HS-27A (cell line): ENCODE results near the gene ASH1L.
"Not testable (repeated sequence)": the region's sequence is repeated elsewhere in the genome, so short reads cannot be mapped to it uniquely, and the experiment has no call there.

ENCODE experiments used
- DNase-seq: peaks from one replicate; pipeline ENCODE4 v3.0.0-alpha.2; 2012; ENCODE audit warnings: low read depth, missing footprints

The ASH1L gene

DNA sequence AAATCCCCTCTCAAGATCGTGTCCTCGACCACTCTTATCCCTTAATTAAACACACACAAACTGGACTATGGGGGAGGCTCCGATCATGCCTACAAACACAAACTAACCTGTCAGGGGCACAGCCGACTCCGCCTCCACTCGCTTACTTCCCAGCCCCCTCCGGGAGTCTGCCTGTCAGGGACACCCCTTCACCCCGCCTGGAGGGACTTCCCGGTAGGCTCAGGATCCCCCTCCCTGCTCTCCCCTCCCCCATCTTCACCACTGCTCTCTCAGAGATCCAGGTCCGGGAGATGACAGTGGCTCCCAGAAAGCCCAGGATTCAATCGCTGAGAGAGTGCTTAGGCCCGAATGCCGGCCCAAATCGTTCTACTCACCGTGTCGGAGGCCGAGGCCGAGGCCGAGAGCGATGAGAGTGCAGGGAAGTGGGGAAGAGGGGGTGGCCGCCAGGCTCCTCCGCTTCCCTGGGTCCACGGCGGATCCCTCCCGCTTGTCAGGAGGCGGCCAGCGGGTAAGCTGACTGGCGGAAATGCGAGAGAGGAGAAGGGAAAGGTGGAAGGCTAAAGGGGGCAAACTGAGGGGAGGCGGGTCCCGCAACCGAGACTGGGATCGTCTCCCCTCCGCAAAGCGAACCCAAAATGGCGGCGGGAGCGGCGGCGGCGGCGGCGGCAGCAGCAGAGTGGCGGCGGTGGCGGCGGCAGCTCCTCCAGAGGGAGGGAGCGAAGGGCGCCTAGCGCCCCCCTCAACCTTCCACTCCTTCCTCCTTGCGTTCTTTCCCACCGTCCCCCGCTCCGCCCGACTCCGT is 623 bp downstream of the ASH1L start:
- DNase-seq: peak; percentile 4

DNA sequence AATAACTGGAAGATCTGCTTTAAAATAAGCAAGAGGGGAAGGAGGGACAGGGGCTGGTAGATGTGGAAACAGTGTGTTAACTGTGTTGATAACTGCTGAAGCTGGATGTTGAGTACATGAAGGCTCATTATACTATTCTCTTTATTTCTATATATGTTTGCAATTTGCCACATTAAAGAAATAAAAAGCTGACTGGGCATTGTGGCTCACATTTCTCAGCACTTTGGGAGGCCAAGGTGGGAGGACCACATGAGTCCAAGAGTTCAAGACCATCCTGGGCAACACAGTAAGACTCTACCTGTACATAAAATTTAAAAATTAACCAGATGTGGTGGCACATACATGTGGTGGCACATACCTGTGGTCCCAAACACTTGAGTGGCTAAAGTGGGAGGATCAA is 6.7 kb downstream of the ASH1L start:
- DNase-seq: no peak

- no peak for DNase-seq
Measured at GRCh38 chr1:155553349-155553748, 9.3 kb downstream of the ASH1L start.

DNA sequence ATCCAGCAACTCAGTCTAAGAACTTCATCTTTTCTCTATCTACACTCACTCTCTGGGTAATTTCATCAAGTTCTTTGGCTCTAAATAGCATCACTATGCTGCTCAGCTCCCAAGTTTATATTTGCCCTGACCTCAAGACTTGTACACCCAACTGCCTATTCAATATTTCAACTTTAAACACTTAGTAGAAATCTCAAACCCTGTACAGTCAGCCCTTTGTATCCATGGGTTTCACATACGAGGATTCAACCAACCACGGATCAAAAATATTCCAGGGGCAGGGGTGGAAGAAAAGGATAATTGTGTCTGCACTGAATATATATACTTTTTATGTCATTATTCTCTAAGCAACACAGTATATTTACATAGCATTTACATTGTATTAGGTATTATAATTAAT is 13.9 kb downstream of the ASH1L start:
- no peak for DNase-seq

GRCh38 chr1:155540000-155540874 is 22.4 kb downstream of the ASH1L start:
- no peak for DNase-seq

- no peak for DNase-seq
Measured at GRCh38 chr1:155537193-155537592, 25.4 kb downstream of the ASH1L start.

DNA sequence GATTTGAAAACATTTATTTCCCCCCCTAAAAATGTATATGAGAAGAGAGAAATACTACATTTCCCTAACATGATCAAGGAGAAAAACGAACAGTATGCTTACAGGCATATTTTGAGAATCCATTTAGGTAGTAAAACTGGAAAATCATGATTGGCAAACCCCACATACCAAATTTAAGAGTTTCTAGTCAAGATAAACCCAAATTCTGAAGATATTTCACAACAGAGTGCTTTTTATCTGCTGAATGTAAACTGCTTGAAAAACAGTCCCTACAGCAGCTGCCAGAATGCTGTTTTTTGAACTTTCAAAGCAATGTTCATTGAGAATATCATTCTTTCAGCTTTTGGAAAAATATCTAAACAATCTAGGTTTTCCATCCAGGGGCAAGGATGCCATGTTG is 31.0 kb downstream of the ASH1L start:
- no peak for DNase-seq

GRCh38 chr1:155529929-155530328 is 32.7 kb downstream of the ASH1L start:
- DNase-seq: no peak

DNA sequence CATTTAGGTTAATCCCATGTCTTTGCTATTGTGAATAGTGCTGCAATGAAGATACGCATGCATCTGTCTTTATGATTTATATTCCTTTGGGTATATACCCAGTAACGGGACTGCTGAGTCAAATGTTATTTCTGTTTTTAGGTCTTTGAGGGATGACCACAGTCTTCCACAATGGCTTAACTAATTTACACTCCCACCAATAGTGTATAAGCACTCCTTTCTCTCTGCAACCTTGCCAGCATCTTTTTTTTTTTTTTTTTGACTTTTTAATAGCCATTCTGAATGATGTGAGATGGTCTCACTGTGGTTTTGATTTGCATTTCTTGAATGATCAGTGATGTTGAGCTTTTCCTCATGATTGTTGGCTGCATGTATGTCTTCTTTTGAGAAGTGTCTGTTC is 33.5 kb downstream of the ASH1L start:
- DNase-seq: no peak

DNA sequence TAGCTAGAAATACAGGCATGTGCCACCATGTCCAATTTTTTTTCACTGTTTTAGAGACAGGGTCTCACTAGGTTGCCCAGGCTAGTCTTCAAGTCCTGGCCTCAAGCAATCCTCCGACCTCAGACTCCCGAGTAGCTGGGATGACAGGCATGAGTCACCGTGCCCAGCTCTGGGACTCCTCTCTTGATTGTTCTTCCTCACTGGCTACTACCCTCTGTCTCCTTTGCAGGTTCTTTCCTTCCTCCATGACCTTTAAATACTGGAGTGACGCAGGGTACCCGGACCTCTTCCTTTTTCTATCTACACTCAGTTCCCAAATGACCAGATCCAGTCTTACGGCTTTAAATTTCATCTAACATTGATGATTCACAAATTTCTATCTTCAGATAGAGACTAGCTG is 34.9 kb downstream of the ASH1L start:
- DNase-seq: no peak

DNA sequence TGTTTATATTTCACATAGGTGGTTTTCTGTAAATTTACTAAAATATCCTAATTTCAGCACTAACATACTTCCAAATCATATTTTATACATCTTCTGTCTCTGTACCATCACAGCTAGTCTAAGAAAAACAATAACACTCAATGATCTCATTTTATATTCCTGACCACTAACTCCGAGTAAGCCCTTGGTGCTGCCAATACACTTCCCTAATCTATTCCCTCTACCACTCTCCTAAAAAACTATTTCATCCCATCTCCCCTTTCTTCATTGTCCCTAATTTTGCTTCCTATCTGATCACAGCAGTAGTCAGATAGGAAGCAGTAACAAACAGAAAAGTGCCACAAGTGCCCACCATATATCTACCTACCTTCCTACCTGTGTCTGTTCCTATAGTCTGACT is 36.2 kb downstream of the ASH1L start:
- no peak for DNase-seq

DNA sequence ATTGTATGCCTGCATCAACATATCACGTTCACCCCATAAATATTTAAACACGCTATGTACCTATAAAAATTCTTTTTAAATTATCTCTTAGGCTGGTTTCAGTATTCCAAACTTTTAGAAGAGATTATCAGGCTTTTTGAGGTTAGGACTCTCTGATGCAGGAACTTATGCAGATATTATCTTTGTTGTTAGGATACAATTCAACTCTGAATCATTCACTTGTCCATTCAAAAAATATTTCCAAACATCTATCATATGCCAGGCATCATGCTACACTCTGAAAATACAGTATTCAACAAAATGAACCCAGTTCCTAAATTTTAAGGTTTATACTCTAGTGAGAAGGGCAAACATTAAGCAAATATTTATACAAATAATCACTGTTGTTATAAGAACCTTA is 40.5 kb downstream of the ASH1L start:
- no peak for DNase-seq

GRCh38 chr1:155518484-155518883 is 44.1 kb downstream of the ASH1L start:
- no peak for DNase-seq

DNA sequence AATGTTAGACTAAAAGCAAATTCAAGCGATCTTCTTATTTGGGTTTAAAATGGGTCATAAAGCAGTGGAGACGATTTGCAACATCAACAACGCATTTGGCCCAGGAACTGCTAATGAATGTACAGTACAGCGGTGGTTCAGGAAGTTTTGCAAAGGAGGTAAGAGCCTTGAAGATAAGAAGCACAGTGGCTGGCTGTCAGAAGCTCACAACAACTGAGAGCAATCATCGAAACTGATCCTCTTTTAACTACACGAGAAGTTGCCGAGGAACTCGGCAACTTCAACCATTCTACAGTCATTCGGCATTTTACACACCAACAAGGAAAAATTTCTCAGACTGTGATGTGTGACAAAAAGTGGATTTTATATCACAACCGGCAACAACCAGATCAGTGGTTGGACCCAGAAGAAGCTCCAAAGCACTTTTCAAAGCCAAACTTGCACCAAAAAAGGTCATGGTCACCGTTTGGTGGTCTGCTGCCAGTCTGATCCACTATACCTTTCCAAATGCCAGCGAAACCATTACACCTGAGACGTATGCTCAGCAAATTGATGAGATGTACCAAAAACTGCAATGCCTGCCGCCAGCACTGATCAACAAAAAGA is 47.9 kb downstream of the ASH1L start:
- DNase-seq: no peak

DNA sequence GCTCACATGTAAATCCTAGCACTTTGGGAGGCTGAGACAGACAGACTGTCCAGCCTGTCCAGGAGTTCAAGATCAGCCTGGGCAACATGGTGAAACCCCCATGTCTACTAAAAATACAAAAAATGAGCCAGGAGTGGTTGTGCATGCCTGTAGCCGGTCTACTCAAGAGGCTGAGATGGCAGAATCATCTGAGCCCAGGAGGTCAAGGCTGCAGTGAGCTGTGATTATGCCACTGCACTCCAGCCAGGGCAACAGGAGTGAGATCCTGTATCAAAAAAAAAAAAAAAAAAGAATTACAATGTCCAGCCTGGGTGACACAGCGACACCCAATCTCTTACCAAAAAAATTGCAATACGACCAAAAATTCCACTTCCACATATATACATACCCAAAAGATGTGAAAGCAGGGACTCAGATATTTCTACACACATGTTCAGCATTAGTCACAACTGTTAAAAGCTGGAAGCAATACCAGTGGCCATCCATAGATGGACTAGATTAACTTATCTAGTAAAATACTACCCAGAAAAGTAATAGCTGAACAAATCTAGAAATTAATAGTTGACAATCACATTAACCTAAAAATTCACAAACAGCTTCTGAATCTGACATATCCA is 49.2 kb downstream of the ASH1L start:
- DNase-seq: peak; percentile 22

DNA sequence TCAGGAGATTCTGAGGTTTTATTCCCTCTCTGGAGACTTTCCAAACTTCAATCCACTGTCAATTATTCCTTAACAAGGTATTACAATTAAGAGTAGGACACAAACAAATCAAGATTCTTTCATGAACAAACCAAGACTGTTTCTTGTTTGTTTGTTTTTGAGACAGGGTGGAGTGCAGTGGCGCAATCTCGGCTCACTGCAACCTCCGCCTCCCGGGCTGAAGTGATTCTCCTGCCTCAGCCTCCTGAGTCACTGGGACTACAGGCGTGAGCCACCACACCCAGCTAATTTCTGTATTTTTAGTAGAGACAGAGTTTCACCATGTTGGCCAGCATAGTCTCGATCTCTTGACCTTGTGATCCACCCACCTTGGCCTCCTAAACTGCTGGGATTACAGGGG is 51.2 kb downstream of the ASH1L start:
- DNase-seq: not testable (repeated sequence)

DNA sequence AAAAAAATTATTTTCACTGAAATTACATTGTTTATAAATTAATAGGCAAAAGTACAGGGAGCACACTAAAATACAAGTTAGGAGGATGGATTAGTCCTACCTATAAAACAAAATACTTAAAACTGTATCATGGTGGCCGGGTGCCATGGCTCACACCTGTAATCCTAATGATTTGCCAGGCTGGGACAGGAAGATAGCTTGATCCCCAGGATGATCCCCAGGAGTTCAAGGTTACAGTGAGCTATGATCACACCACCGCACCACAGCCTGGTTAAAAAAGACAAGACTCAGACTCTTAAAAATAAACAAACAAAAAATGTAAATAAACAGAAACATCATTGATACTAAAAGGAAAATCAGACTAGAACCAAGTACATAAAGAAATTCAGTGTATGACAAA is 53.5 kb downstream of the ASH1L start:
- DNase-seq: no peak

- DNase-seq: no peak
Measured at GRCh38 chr1:155507945-155508344, 54.7 kb downstream of the ASH1L start.

DNA sequence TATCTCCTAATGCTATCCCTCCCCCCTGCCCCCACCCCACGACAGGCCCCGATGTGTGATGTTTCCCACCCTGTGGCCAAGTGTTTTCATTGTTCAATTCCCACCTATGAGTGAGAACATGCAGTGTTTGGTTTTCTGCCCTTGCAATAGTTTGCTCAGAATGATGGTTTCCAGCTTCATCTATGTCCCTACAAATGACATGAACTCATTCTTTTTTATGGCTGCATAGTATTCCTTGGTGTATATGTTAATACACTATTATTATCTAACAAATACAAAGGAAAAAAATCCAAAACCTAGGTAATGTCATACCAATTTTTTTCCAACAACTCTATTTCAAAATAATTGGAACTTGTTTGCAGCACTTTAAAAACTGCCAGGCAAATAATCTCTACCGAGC is 56.6 kb downstream of the ASH1L start:
- not testable (repeated sequence) for DNase-seq

- no peak for DNase-seq
Measured at GRCh38 chr1:155504207-155504606, 58.4 kb downstream of the ASH1L start.

- DNase-seq: no peak
Measured at GRCh38 chr1:155499953-155500639, 62.5 kb downstream of the ASH1L start.

GRCh38 chr1:155499263-155499662 is 63.3 kb downstream of the ASH1L start:
- DNase-seq: no peak
